ENCODE data around the gene MERTK. TPM values are rescaled to one million over a fixed set of nuclear protein-coding genes. Genes with fewer than 3 reads are reported as not detected.
"Not testable (repeated sequence)": the region's sequence is repeated elsewhere in the genome, so short reads cannot be mapped to it uniquely, and the experiment has no call there.

Gene MERTK
- under 1 TPM; 0.08 to 0.19 TPM for total RNA-seq
- 1.1 TPM for polyA plus RNA-seq (2013, experiment 1 of 2)
- 0.97 TPM for polyA plus RNA-seq (2013, experiment 2 of 2)
- total RNA-seq, result 0.05 to 2.5 (median 0.66) reads per million in 172 experiments

GRCh38 chr2:111897924-111898702 lies at the start of gene MERTK:
MERTK (plus strand) TSS chr2:111898607; CDS start chr2:111898736, 129 bp downstream.
- Histone ChIP-seq H3K27ac (ENCODE audit: low read depth in 1 of 2, low read length in 2 of 2) (no peak within 1 kb of the TSS), H3K36me3 (ENCODE audit: insufficient read depth, low read length) (no peaks in the 10 kb centered on the region), H3K9me3 (ENCODE audit: control insufficient read depth in 1 of 2, insufficient read depth in 1 of 2, low read length in 2 of 2) (peaks cover 0 to 5% of the 10 kb centered on the region in 2 experiments), H3K27me3 (ENCODE audit: control insufficient read depth in 1 of 2, insufficient read depth in 2 of 2, low read length in 2 of 2) (peaks cover 7 to 11% of the 10 kb centered on the region in 2 experiments), H3K4me3 (ENCODE audit: low read length) (peak within 1 kb of the TSS; percentile 63), H3K4me1 (ENCODE audit: insufficient read depth, low read length) (peaks cover 23% of the 10 kb centered on the region)
- Mint-ChIP-seq H3K27ac (no peak within 1 kb of the TSS), H3K4me1 (ENCODE audit: low read depth) (peaks cover 23% of the 10 kb centered on the region), H3K27me3 (no peaks in the 10 kb centered on the region), H3K4me3 (peak within 1 kb of the TSS; percentile 86), H3K36me3 (ENCODE audit: low read depth) (no peaks in the 10 kb centered on the region), H3K9me3 (no peaks in the 10 kb centered on the region)
- peak; percentile 84 for ATAC-seq (ENCODE audit: poor library complexity)
- CTCF ChIA-PET, result no interaction called here
- POLR2A ChIA-PET, result interaction anchor here (1.0 to 1.3 kb wide), 2 partner anchors 10 to 157 kb away, joined by 4 to 6 read pairs; partner anchors contain the start of gene TMEM87B
- peak in 13 of 14 experiments; percentile 22 to 73 (median 45) for DNase-seq
- TF ChIP-seq, protein P1, sequence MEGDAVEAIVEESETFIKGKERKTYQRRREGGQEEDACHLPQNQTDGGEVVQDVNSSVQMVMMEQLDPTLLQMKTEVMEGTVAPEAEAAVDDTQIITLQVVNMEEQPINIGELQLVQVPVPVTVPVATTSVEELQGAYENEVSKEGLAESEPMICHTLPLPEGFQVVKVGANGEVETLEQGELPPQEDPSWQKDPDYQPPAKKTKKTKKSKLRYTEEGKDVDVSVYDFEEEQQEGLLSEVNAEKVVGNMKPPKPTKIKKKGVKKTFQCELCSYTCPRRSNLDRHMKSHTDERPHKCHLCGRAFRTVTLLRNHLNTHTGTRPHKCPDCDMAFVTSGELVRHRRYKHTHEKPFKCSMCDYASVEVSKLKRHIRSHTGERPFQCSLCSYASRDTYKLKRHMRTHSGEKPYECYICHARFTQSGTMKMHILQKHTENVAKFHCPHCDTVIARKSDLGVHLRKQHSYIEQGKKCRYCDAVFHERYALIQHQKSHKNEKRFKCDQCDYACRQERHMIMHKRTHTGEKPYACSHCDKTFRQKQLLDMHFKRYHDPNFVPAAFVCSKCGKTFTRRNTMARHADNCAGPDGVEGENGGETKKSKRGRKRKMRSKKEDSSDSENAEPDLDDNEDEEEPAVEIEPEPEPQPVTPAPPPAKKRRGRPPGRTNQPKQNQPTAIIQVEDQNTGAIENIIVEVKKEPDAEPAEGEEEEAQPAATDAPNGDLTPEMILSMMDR (IDR thresholded peaks at IDR 0.05), result no peak
- intact Hi-C loops (cut with DNase I, micrococcal nuclease), result loop anchor here in 1 of 2 experiments (1.0 kb wide), 1 partner anchor 7 kb away; no protein-coding TSS in a partner anchor

DNA sequence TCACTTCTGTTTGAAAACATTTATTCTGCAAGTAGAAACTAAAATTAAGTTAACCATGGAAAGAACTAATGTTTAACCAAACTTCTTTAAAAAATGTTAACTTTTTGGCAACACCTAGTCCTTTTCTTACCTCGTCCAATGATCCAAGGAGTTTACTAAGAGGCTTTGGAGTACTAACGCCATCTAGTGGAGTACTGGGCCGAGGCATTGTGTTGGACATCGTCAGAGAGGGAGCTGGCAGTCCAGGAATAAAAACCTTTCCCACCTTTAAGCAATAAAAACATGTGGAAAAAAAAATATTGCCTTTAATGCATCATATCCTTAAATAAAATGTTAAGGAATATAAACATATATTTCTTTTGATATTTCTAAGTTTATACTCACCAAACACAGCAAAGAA lies 47.8 kb upstream of the MERTK start:
- H3K9me3 Mint-ChIP-seq; H3K4me3 Mint-ChIP-seq; H3K27me3 Mint-ChIP-seq; intact Hi-C loops (cut with DNase I, micrococcal nuclease); H3K27me3 ChIP-seq (ENCODE audit: control insufficient read depth in 1 of 2, insufficient read depth in 2 of 2, low read length in 2 of 2); H3K27ac ChIP-seq (ENCODE audit: low read depth in 1 of 2, low read length in 2 of 2); H3K27ac Mint-ChIP-seq; H3K4me1 Mint-ChIP-seq (ENCODE audit: low read depth); H3K4me3 ChIP-seq (ENCODE audit: low read length); CTCF ChIA-PET; POLR2A ChIA-PET; H3K9me3 ChIP-seq (ENCODE audit: control insufficient read depth in 1 of 2, insufficient read depth in 1 of 2, low read length in 2 of 2); H3K4me1 ChIP-seq (ENCODE audit: insufficient read depth, low read length): not testable (repeated sequence)
- TF ChIP-seq, protein P1 (IDR thresholded peaks at IDR 0.05), result peak; percentile 40
- DNase-seq (peak in 8 of 14 experiments; percentile 3 to 28 (median 11)), ATAC-seq (ENCODE audit: poor library complexity) (peak; percentile 44)
- peaks cover 22% of the 10 kb centered on the region for H3K36me3 ChIP-seq (ENCODE audit: insufficient read depth, low read length)
- H3K36me3 Mint-ChIP-seq (ENCODE audit: low read depth), result peaks cover 69% of the 10 kb centered on the region

GRCh38 chr2:111852544-111852943 lies 45.9 kb upstream of the MERTK start:
- H3K4me1 Mint-ChIP-seq (ENCODE audit: low read depth); intact Hi-C loops (cut with DNase I, micrococcal nuclease); H3K4me1 ChIP-seq (ENCODE audit: insufficient read depth, low read length); ATAC-seq (ENCODE audit: poor library complexity); H3K9me3 Mint-ChIP-seq; H3K4me3 Mint-ChIP-seq; DNase-seq; H3K9me3 ChIP-seq (ENCODE audit: control insufficient read depth in 1 of 2, insufficient read depth in 1 of 2, low read length in 2 of 2); H3K27ac Mint-ChIP-seq; H3K27ac ChIP-seq (ENCODE audit: low read depth in 1 of 2, low read length in 2 of 2); POLR2A ChIA-PET; H3K27me3 Mint-ChIP-seq; CTCF ChIA-PET; H3K27me3 ChIP-seq (ENCODE audit: control insufficient read depth in 1 of 2, insufficient read depth in 2 of 2, low read length in 2 of 2); H3K4me3 ChIP-seq (ENCODE audit: low read length): not testable (repeated sequence)
- H3K36me3 ChIP-seq (ENCODE audit: insufficient read depth, low read length), result peaks cover 18% of the 10 kb centered on the region
- H3K36me3 Mint-ChIP-seq (ENCODE audit: low read depth), result peaks cover 84% of the 10 kb centered on the region

- H3K27me3 ChIP-seq (ENCODE audit: control insufficient read depth in 1 of 2, insufficient read depth in 2 of 2, low read length in 2 of 2); H3K27ac Mint-ChIP-seq; H3K9me3 Mint-ChIP-seq; H3K36me3 ChIP-seq (ENCODE audit: insufficient read depth, low read length); CTCF ChIA-PET; POLR2A ChIA-PET; H3K27me3 Mint-ChIP-seq; H3K4me3 Mint-ChIP-seq; H3K4me1 Mint-ChIP-seq (ENCODE audit: low read depth); H3K4me3 ChIP-seq (ENCODE audit: low read length); H3K27ac ChIP-seq (ENCODE audit: low read depth in 1 of 2, low read length in 2 of 2); DNase-seq; H3K9me3 ChIP-seq (ENCODE audit: control insufficient read depth in 1 of 2, insufficient read depth in 1 of 2, low read length in 2 of 2); H3K4me1 ChIP-seq (ENCODE audit: insufficient read depth, low read length); ATAC-seq (ENCODE audit: poor library complexity); intact Hi-C loops (cut with DNase I, micrococcal nuclease): not testable (repeated sequence)
- H3K36me3 Mint-ChIP-seq (ENCODE audit: low read depth), result peaks cover 70% of the 10 kb centered on the region
These were observed 38.4 kb upstream of the MERTK start for GRCh38 chr2:111860005-111860404.

- H3K9me3 Mint-ChIP-seq; CTCF ChIA-PET; H3K4me1 ChIP-seq (ENCODE audit: insufficient read depth, low read length); POLR2A ChIA-PET; H3K27ac ChIP-seq (ENCODE audit: low read depth in 1 of 2, low read length in 2 of 2); H3K9me3 ChIP-seq (ENCODE audit: control insufficient read depth in 1 of 2, insufficient read depth in 1 of 2, low read length in 2 of 2); H3K27ac Mint-ChIP-seq; H3K4me3 ChIP-seq (ENCODE audit: low read length); H3K4me3 Mint-ChIP-seq; H3K27me3 ChIP-seq (ENCODE audit: control insufficient read depth in 1 of 2, insufficient read depth in 2 of 2, low read length in 2 of 2); H3K27me3 Mint-ChIP-seq; H3K36me3 ChIP-seq (ENCODE audit: insufficient read depth, low read length); intact Hi-C loops (cut with DNase I, micrococcal nuclease); H3K4me1 Mint-ChIP-seq (ENCODE audit: low read depth); ATAC-seq (ENCODE audit: poor library complexity); DNase-seq: not testable (repeated sequence)
- H3K36me3 Mint-ChIP-seq (ENCODE audit: low read depth), result peaks cover 44% of the 10 kb centered on the region
These were observed 33.3 kb upstream of the MERTK start for GRCh38 chr2:111865124-111865523.

Measured in CD4-positive, alpha-beta T cell (primary cell).